NCI-H2029 treated with DMSO at 0.1 percent for 48 hours (cell line): ENCODE results near the gene DNAI2.

Source experiments
- DNase-seq: peaks from one replicate; lab custom pipeline; 2025; lab: John Stamatoyannopoulos, UW

The DNAI2 gene

DNA sequence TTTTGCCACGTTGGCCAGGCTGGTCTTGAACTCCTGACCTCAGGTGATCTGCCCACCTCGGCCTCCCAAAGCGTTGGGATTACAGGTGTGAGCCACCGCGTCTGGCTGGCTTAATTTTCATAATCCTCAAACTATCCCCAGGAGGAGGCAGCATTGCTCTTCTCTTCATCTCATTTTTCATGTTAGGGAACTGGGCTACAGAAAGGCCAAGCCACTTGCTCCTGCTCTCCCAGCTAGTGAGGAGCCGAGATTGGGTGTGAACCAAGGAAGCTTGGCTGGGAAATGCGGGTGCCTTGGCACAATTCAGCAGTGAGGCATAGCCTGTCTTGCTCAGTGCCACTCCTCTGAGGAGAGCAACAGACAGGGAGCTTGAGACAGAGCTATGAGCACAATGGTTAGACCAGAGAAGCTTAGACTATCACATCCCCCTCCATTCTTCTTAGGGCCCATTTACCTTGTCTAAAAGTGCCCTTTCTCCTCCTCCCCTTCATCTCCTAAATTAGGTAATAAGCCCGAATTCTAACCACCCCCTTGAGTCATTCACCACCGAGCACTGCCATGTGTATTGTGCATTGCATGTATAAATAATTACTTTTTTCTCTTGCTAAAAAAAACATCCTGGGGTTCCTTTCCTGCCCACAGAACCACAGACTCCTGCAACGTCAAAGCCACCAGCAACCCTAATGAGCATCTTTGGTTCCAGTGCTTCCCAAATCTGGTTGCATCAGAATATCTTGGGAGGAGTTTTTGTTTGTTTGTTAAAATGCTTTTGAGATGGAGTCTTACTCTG, 32.0 kb downstream of the DNAI2 start:
- no peak for DNase-seq

- no peak for DNase-seq
Observed at GRCh38 chr17:74307984-74308773, 34.1 kb downstream of the DNAI2 start.

- DNase-seq, result no peak
Observed at GRCh38 chr17:74309902-74310301, 35.9 kb downstream of the DNAI2 start.

GRCh38 chr17:74314877-74315276, 40.8 kb downstream of the DNAI2 start:
- DNase-seq, result no peak

- DNase-seq, result no peak
Observed at GRCh38 chr17:74316220-74316619, 42.2 kb downstream of the DNAI2 start.

- DNase-seq, result no peak
Observed at GRCh38 chr17:74317071-74317470, 43.0 kb downstream of the DNAI2 start.

DNA sequence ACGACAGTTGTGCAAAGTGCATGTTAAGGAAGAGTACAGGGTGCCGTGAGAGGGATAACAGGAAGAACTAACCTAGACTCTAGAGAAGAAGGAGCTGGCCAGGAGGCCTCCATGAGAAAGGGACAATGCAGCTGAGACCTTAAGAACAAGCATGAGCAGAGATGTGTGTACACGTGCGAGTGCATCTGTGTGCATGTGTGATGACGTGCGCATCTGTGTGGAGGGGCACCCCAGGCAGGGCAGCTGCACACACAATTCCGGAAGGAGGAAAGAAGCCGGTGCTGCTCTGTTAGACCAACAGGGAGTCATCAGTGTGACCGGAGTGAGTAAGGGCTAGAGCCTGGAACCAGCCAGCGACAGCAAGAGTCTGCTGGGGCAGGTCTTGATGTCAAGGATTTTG, 44.4 kb downstream of the DNAI2 start:
- no peak for DNase-seq

DNA sequence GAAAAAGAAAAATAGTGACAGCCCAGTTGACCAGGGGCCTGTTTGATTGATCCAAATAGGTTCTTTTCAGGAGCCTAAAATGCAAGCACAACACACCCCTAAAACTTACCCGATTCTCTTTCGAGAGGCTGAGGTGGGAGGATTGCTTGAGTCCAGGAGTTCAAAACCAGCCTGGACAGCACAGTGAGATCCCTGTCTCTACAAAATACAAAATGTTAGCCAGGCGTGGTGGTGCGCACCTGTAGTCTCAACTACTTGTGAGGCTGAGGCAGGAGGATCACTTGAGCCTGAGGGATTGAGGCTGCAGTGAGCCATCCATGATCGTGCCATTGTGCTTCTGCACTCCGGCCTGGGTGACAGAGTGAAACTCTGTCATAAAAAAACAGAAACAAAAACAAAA, 50.5 kb downstream of the DNAI2 start:
- no peak for DNase-seq

DNA sequence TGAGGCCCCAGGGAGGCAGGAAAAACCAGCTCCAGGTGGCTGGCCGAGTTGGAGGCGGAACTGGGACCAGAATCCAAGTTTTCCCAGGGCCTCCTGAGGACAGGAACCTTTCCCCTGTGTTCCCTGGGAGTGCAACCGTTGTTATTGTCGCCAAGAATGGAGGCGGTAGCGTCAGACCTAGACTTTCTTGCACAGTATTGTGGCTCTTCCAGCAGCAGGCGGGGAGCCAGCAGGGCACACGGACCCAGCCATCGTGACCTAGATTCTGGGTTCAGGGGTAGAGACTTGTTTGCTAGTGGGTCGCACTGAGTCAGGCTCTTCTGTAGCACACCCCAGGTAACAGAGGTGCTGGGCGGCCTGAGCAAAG, 51.3 kb downstream of the DNAI2 start:
- DNase-seq, result no peak

- DNase-seq, result no peak
Observed at GRCh38 chr17:74325743-74326379, 51.8 kb downstream of the DNAI2 start, which contains the start of gene KIF19. Gene KIF19 (plus strand): TSS chr17:74326226. CDS start chr17:74326350, 124 bp downstream.

DNA sequence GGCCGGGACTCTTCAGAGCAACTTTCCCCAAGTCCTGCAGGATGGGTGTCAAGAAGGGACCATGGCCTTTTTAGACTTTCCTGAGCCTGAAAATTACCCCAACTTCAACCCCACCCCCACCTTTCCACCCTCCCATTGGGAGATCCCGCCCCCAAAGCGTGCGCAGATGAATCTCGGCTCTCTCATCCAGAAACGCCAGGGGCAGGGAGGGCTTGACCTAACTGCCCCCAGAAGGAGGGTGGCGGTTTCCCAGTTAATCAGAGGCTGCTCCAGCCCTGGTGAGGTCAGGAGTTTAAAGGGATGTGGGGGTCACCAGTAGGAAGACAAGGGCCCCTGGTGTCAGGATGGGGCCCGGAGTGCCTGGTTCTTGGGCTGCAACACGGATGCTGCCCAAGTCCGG, 52.5 kb downstream of the DNAI2 start:
- DNase-seq, result no peak

- no peak for DNase-seq
Observed at GRCh38 chr17:74328487-74328886, 54.5 kb downstream of the DNAI2 start.

- no peak for DNase-seq
Observed at GRCh38 chr17:74329378-74329777, 55.3 kb downstream of the DNAI2 start.

DNA sequence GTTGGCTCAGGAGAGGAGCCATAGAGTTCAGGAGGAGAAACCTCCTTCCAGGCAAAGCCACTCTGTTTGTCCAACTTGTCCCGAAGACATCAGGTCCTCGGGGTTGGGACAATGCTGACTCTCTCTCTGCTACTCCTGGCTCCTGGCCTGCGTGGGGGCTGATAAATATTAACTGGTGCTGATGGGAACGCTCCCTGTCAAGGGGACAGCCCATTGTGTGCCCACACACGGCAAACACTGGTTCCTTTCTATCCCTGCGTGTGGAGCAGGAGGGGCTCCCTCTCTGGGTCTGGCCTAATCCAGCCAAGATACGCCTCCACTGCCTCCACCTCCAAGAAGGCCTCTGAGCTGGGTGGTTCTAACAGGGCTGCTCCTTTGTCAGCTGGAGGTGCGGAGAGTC, 56.4 kb downstream of the DNAI2 start:
- no peak for DNase-seq

- peak; percentile 60 for DNase-seq
Observed at GRCh38 chr17:74332017-74332650, 58.1 kb downstream of the DNAI2 start.

DNA sequence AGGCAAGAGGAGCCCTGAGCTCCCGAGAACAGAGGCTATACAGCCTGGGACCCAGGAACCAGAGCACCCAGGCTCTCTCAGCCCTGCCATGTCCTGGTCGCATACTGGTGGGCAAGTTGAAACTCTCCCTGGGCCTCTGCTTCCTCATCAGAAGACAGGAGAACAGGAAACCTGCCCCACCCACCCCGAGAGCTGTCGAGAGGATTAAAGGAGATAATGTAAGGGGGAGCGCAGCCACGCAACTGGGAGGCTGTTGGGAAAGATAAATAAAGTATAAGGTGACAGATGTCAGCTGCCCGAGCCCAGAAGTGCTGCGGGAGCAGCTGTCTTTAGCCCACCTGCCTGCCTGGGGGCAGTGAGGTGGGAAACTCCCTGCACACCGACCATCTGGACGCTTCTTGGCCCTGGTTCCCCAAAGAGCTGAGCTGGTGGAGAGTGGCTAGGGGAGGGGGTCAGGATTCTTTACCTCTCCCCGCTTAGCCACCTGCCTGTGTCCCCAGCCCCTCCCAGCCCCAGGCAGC, 58.8 kb downstream of the DNAI2 start:
- DNase-seq, result peak; percentile 87

- no peak for DNase-seq
Observed at GRCh38 chr17:74334393-74335039, 60.5 kb downstream of the DNAI2 start.

DNA sequence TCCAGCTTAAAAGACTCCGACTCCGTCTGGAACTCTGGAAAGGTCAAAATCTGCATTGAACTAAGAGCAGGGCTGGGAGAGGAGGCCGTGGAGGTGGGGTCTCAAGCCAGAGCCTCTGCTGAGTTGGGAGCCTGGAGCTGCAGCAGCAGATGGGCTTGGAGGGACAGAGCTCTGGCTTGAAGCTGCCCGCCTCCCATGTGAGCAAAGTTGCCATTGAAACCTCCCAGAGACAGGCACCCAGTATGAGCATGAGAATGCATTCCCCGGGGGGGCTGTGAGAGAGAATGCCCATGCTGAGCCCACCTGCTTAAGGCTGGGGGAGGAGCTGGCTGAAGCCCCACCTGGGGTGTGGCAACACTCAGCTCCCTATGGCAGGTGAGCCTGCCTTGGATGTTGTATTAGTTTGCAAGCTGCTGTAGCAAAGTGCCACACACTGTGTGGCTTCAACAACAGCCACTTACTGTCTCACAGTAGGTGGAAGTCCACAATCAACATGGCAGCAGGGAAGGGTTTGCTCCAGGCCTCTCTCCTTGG, 61.6 kb downstream of the DNAI2 start:
- DNase-seq, result no peak

DNA sequence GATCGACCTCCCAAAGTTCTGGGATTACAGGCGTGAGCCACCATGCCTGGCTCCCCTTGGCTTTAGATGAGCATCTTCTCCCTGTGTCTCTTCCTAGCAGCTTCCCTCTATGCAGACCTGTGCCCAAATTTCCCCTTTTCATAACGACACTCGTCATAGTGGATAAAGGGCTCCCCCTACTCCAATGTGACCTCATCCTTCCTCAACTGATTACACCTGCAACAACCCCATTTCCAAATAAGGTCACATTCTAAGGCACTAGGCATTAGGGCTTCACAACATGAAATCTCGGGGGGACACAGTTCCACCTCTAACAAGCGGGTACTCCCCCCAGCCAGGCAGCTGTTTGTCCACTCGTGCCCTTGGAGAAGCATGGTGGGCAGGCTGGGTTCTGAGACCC, 62.3 kb downstream of the DNAI2 start:
- no peak for DNase-seq

DNA sequence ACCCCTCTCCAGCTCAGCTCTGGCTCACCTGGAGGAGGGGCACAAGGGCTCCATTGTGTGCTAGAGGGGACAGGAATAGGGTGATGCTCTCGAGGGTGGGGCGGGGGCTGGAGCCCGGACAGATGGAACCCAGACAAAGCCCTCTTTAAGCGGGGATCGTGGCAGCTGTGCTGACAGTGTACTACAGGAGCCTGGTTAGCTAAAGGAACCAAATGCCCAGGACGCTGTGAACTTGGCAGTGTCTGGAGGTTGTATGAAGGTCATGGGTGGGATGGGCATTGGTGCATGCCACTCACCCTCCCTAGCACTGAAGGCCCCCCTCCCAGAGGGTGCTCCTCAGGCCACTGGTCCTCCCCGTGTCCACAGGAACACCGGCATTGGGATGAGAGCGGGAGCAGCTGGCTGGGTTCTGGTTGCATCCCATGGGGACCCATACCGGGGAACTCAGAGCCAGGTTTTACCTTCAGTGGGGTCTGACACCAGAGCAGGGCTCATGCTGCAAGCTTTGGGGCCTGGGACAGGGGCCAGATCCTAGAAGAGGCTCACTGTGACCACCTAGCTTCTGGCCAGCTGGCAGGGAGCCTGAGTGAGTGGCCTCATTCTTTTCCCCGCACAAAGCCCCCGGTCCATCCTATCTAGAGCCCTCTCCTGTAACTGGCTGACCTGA, 63.9 kb downstream of the DNAI2 start:
- DNase-seq, result peak; percentile 31
